ENCODE data around the gene CACNA1S. TPM values are rescaled to one million over a fixed set of nuclear protein-coding genes. Genes with fewer than 3 reads are reported as not detected.

Gene CACNA1S
- polyA plus RNA-seq, 1 donor = 0.53 TPM

GRCh38 chr1:201009962-201010645, 102.1 kb downstream of the CACNA1S start:
- no peak for DNase-seq

- DNase-seq = no peak
Observed at GRCh38 chr1:201008666-201009360, 103.4 kb downstream of the CACNA1S start.

- DNase-seq = no peak
Observed at GRCh38 chr1:201007481-201007880, 104.7 kb downstream of the CACNA1S start.

GRCh38 chr1:201006450-201006849, 105.8 kb downstream of the CACNA1S start:
- no peak for DNase-seq

GRCh38 chr1:201004732-201005131, 107.5 kb downstream of the CACNA1S start:
- no peak for DNase-seq

GRCh38 chr1:201004154-201004553, 108.1 kb downstream of the CACNA1S start:
- no peak for DNase-seq

GRCh38 chr1:201002510-201002909, 109.7 kb downstream of the CACNA1S start:
- no peak for DNase-seq

GRCh38 chr1:201001962-201002361, 110.3 kb downstream of the CACNA1S start:
- DNase-seq = no peak

- DNase-seq = no peak
Observed at GRCh38 chr1:201000391-201000790, 111.8 kb downstream of the CACNA1S start.

GRCh38 chr1:200999667-201000066, 112.6 kb downstream of the CACNA1S start:
- no peak for DNase-seq

GRCh38 chr1:200998323-200998722, 113.9 kb downstream of the CACNA1S start:
- no peak for DNase-seq

- DNase-seq = no peak
Observed at GRCh38 chr1:200992382-200993048, 119.7 kb downstream of the CACNA1S start.

GRCh38 chr1:200991097-200991614, 121.1 kb downstream of the CACNA1S start:
- no peak for DNase-seq

GRCh38 chr1:200990114-200990513, 122.1 kb downstream of the CACNA1S start:
- no peak for DNase-seq

Other genes starting within 250 kb of the CACNA1S start
- not detected for gene GPR25, start 239.4 kb downstream of the CACNA1S start, polyA plus RNA-seq (ENCODE audit: insufficient read length)
- 33.8 TPM for gene INAVA, start 217.5 kb downstream of the CACNA1S start, polyA plus RNA-seq (ENCODE audit: insufficient read length)
- 2.7 TPM for gene KIF21B, start 88.7 kb downstream of the CACNA1S start, polyA plus RNA-seq (ENCODE audit: insufficient read length)
- 0.15 TPM for gene ASCL5, start 14.8 kb upstream of the CACNA1S start, polyA plus RNA-seq (ENCODE audit: insufficient read length)
- 130 TPM for gene TMEM9, start 42.0 kb upstream of the CACNA1S start, polyA plus RNA-seq (ENCODE audit: insufficient read length)
- gene IGFN1, start 78.4 kb upstream of the CACNA1S start, polyA plus RNA-seq (ENCODE audit: insufficient read length) = 0.91 TPM
- gene PKP1, start 171.1 kb upstream of the CACNA1S start, polyA plus RNA-seq (ENCODE audit: insufficient read length) = 0.10 TPM